HG02970 (cell line): Measurements from ENCODE around the gene BRIP1.

Experiments
- ATAC-seq: cut with Tn5 transposase; IDR thresholded peaks from one replicate; pipeline ENCODE4 v1.9.1; 2021; ENCODE audit warnings: mild to moderate bottlenecking, moderate library complexity, moderate number of reproducible peaks; ENCODE audit not compliant: unreplicated experiment, low FRiP score

Gene BRIP1

GRCh38 chr17:61770043-61770442, 93.3 kb downstream of the BRIP1 start:
- no peak for ATAC-seq

GRCh38 chr17:61768405-61768804, 94.9 kb downstream of the BRIP1 start:
- no peak for ATAC-seq

- ATAC-seq: no peak
Observed at GRCh38 chr17:61766520-61766919, 96.8 kb downstream of the BRIP1 start.

- ATAC-seq: no peak
Observed at GRCh38 chr17:61764846-61765245, 98.5 kb downstream of the BRIP1 start.

- ATAC-seq: no peak
Observed at GRCh38 chr17:61761827-61762226, 101.5 kb downstream of the BRIP1 start.

- ATAC-seq: no peak
Observed at GRCh38 chr17:61759362-61759761, 104.0 kb downstream of the BRIP1 start.

GRCh38 chr17:61758430-61758829, 104.9 kb downstream of the BRIP1 start:
- ATAC-seq: no peak

GRCh38 chr17:61757168-61757567, 106.2 kb downstream of the BRIP1 start:
- ATAC-seq: peak; percentile 68

- no peak for ATAC-seq
Observed at GRCh38 chr17:61756561-61756960, 106.8 kb downstream of the BRIP1 start.

- no peak for ATAC-seq
Observed at GRCh38 chr17:61755668-61756067, 107.7 kb downstream of the BRIP1 start.

- no peak for ATAC-seq
Observed at GRCh38 chr17:61755078-61755477, 108.2 kb downstream of the BRIP1 start.

GRCh38 chr17:61754124-61754523, 109.2 kb downstream of the BRIP1 start:
- no peak for ATAC-seq

- ATAC-seq: no peak
Observed at GRCh38 chr17:61753696-61754095, 109.6 kb downstream of the BRIP1 start.

GRCh38 chr17:61750656-61751055, 112.7 kb downstream of the BRIP1 start:
- no peak for ATAC-seq

GRCh38 chr17:61749823-61750404, 113.4 kb downstream of the BRIP1 start:
- no peak for ATAC-seq

- no peak for ATAC-seq
Observed at GRCh38 chr17:61746248-61746985, 116.9 kb downstream of the BRIP1 start.

- no peak for ATAC-seq
Observed at GRCh38 chr17:61744804-61745203, 118.5 kb downstream of the BRIP1 start.

- no peak for ATAC-seq
Observed at GRCh38 chr17:61744252-61744651, 119.1 kb downstream of the BRIP1 start.

- no peak for ATAC-seq
Observed at GRCh38 chr17:61743766-61744165, 119.6 kb downstream of the BRIP1 start.

GRCh38 chr17:61739002-61739401, 124.3 kb downstream of the BRIP1 start:
- ATAC-seq: no peak

- ATAC-seq: no peak
Observed at GRCh38 chr17:61738249-61738648, 125.1 kb downstream of the BRIP1 start.

GRCh38 chr17:61737820-61738219, 125.5 kb downstream of the BRIP1 start:
- no peak for ATAC-seq
